HG03175 (cell line): Measurements from ENCODE around the gene RBM34.
"Not testable (repeated sequence)": the region's sequence is repeated elsewhere in the genome, so short reads cannot be mapped to it uniquely, and the experiment has no call there.

Experiments used
- ATAC-seq: cut with Tn5 transposase; IDR thresholded peaks from one replicate; pipeline ENCODE4 v1.9.1; 2021; ENCODE audit warnings: mild to moderate bottlenecking, moderate library complexity; ENCODE audit not compliant: unreplicated experiment

The RBM34 gene, protein sequence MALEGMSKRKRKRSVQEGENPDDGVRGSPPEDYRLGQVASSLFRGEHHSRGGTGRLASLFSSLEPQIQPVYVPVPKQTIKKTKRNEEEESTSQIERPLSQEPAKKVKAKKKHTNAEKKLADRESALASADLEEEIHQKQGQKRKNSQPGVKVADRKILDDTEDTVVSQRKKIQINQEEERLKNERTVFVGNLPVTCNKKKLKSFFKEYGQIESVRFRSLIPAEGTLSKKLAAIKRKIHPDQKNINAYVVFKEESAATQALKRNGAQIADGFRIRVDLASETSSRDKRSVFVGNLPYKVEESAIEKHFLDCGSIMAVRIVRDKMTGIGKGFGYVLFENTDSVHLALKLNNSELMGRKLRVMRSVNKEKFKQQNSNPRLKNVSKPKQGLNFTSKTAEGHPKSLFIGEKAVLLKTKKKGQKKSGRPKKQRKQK

DNA sequence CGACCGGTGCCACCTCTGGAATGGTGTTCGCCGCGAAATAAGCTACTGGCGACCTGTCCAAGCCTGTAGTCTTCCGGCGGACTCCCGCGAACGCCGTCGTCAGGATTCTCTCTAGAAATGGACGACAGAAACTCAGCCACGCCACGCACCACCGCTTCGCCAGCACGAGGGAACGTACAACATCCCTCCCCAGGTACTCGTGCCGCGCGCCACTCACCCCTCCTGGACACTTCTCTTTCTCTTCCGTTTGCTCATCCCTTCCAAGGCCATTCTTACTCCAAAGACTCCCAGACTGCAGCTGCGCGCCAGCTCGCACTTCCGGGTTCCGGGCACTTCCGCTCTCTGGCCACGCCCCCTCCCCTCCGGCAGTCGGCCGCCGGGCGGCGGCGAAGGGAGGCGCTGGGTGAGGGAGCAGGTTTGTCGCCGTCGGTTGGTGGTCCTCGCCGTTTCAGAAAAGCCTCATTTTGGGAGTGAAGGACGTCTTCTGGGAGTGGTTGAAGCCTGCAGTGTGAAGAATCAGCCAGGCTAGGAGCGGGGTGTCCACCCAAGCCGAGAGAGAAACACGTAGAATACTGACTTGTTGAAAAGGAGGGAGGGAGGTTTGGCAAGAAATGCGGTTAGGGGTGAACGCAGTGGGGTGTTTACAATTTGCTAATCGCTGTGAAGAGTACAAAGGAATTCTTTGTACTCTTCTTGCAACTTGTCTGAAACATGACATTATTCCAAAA lies at the start of gene RBM34:
TSS of gene RBM34 (minus strand) at position 294 of the 728 bp plus-strand sequence. CDS start at position 270, 24 bp downstream.
- peak; percentile 96 for ATAC-seq

DNA sequence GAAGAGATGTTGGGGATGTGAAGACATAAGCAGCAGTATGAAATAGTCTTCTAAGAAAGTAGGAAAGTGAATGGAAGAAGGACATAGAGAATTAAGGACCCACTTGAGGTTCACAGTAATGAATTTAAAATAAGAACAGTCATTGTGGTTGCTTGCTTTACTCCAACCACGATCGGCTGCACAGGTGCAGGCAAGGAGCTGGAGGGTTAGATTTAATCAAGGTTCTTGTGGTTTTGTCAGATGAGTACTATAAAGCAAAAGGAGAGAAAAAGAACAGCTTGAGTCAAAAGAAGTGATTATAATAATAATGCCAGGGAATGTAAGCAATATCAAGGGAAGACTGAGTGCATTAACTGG lies 46.1 kb upstream of the RBM34 start:
- no peak for ATAC-seq

DNA sequence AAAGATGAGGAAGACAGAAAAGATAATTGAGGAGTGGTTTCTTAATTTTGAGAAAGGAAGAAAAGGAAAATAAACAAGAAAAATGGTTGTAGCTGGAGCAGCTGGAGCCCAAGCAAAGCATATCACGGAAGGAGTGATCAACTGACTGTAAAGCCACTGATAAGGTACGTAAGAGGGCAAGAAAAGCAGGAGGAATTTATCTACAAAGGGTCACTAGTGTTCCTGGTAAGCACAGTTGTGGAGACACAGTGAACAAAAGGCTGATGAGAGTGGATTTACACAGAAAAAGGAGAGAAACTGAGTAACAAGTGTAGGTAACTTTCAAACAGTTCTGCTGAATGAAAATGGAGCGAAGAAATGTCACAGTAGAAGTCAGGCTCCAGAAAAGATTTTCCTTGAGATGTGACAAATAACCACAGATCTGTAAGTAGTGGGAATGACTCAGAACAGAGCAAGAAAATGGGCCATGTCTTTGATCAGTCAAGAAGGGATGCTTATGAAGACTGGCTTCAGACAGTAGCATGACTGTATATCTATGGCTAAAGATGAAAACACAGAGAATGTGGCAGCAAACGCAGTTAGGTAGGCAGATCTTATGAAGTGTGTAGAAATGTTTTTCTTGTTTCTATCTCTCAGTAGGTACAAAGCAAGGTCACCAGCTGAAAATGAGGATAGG lies 45.6 kb upstream of the RBM34 start:
- ATAC-seq, result no peak

DNA sequence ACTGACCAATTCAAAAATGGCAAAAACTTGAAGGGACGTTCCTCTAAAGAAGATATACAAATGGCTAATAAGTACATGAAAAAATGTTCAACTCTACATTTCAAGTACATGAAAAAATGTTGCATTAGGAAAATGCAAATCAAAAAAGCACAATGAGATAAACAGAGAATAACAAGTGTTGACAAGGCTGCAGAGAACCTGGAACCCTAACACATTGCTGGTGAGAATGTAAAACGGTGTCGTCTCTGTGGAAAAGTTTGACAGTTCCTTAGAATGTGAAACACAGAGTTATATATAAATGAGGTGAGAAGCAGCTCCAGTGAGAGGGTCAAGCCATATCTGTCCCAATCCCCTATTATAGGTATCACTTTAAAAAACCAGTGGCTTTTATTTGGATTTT lies 44.6 kb upstream of the RBM34 start:
- ATAC-seq, result no peak

DNA sequence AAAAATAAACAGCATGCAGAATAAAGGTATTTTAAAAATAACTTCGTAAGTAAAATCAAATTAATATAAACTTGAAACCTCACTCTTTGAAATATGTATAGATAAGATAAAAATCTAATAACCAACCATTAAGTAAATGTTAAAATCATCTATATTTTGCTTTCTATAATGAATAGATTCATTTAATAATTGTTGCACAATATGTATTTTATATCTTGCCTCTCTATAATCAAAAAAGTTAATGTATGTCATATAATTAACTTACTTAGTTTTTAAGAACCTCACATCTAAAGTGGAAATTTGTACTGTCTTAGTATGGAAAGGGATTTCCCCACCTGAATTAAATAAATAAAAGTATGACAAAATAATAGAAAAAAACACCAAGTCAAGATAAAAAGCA lies 42.4 kb upstream of the RBM34 start:
- ATAC-seq, result no peak

DNA sequence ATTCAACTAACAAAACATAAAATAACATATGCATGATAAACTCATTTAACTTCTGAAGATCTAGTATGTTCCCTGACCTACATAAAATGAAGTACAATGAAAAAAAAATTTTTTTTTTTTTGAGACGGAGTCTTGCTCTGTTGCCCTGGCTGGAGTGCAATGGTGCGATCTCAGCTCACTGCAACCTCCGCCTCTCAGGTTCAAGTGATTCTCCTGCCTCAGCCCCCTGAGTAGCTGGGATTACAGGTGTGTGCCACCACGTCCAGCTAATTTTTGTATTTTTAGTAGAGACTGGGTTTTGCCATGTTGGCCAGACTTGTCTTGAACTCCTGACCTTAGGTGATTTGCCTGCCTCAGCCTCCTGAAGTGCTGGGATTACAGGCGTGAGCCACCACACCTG lies 41.4 kb upstream of the RBM34 start:
- ATAC-seq, result not testable (repeated sequence)

DNA sequence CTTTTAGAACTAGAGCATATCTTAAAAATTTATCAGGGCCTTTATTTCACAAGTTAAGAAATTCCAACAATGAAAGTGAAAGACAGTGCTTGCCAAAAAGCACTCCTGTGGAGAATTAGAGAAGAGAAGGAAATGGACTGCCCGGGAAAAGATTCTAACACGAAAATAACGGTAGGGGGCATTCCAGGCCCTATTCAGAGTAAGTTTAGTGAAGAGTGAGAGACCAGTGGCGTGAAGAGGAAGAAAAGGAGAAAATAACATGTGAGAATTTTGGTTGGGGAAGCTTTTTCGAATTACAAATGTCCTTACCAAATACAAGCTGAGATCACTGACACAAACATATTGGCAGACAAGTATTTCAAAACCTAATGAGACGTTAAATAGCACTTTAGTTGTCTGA lies 38.4 kb upstream of the RBM34 start:
- no peak for ATAC-seq

DNA sequence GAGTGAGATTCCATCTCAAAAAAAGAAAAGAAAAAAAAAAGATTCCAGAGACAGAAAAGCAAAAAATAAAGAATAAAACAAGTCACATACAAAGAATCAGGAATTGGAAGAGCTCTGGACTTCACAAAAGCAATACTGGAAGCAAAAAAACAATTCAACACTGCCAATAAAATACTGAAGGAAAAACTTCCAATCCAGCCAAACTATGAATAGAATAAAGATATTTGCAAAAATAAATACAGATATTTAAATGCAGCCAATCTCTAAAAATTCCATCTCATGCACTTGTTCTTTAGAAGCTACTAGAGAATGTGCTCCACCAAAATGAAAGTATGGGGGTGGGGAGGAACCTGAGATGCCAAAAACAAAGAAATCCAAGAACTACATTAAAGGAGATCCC lies 29.4 kb upstream of the RBM34 start:
- no peak for ATAC-seq

DNA sequence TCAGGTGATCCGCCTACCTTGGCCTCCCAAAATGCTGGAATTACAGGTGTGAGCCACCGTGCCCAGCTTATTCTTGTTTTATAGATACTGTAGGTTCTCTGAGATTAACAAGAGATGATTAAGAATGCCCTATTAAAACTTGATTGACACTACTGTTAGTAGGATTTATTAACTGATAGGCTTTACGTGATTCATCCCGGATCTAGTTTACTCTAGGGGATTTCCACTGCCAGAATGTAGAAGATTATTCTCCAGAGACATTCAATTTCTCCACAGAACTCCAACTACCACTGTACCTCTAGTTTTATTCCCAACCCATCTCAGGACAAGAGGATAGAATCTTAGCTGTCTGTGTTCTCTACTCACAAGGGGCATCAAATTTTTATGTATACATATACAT lies 26.3 kb upstream of the RBM34 start:
- ATAC-seq, result no peak

DNA sequence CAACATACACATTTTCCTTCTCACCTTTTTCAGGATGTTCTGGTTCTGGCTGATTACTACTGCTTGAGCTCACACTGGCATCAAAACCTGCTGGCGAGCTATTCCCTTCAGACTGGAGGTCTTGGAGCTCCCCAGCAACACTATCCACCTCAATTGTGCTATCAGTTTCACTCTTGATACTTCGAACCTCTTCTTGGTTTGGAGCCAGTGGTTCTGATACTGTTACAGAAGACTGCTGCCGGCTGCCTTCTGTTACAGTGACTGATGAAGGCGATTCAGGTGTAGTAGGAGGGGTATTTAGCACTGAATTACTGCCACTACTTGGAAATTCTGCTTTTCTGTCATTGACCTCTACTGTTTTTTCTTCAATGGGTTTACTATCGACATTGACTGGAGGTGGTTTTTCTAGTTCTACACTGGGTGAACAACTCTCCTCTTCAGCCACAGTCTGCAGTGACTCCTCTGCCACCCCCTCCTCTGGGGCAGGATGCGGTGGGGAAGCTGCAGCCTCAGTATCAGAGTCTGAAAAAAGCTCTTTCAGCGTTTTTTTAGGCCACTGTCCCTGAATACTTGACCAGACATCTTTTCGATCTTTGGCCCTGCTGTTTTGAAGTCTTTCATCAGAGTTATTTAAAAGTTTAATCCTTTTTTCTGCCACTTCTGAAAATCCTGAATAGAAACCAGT lies 20.7 kb upstream of the RBM34 start:
- ATAC-seq, result no peak

DNA sequence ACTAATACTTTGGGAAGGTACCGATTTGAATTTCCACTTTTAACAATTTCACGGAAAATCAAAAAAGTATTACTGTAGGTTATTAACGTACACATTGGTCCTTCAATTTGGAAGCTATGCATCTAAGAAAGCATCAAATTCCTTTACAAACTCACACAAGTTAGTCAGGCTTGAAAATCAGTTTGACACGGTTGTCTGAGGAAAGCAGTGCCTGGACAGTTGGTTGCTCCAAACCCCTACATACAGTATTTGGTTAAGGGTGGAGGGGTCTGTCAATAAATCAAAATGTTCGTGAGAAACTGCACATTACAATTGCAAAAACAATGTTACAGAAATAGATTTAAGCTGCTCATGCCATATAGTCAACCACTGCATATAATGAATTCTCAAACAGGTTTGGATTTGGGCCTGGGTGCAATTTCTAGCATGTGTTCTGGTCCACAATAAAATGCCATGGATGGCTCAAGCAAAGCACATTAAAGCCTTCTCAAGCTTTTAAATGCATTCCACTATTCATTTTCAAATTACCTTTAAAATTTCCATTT lies 19.9 kb upstream of the RBM34 start:
- no peak for ATAC-seq

DNA sequence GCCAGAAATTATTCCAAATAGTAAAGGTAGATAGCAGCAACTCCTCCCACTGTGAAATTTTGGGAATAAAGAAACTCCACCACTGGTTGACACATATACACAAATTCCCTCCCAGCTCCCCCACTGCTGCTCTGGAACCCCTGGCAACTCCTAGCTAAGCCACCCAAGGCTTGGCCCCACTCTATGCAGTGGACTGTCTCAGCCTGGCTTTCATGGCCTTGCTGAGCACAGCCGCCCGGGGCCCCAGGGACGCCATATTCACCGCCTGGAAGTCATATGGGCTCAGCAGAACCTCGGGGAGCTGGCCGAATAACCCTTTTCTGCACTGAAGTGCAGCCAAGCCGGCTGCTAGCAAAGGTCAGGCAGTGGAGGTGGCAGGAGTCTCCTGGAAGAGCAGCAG lies 15.4 kb upstream of the RBM34 start:
- no peak for ATAC-seq

DNA sequence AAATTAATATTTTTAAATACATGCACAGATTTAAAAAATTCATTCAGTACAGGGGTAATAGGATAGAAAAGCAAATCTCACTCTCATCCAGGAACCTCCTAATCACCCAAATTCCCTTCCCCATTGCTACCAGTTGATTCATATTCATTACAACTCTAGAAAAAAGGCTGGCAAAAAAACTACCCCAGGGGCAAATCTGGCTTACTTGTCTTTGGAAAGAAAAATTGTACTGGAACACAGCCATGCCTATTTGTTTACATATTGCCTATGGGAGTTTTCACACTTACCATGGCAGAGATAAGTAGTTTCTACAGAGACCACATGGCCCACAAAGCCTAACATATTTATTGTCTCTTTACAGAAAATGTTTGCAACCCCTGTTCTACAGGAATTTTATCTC lies 8.9 kb upstream of the RBM34 start:
- ATAC-seq, result no peak

DNA sequence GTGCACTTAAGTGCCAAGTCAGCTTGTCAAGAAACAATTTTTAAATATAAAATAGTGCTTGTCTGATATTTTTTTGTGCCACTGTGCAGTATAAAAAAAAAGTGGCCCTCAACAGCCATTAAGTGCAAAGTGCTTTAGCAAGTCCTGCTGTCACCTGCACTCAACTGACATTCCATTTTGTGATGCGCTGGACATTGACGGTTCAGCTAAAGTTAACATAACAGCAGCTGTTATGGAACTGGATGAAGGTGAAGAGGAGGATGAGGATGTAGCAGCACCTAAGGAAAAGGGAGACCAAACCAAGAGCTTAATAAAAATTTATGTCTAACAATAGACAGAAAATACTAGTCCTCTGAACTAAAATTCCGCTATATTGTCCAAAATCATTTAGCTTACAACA lies 7.3 kb upstream of the RBM34 start:
- ATAC-seq, result no peak

DNA sequence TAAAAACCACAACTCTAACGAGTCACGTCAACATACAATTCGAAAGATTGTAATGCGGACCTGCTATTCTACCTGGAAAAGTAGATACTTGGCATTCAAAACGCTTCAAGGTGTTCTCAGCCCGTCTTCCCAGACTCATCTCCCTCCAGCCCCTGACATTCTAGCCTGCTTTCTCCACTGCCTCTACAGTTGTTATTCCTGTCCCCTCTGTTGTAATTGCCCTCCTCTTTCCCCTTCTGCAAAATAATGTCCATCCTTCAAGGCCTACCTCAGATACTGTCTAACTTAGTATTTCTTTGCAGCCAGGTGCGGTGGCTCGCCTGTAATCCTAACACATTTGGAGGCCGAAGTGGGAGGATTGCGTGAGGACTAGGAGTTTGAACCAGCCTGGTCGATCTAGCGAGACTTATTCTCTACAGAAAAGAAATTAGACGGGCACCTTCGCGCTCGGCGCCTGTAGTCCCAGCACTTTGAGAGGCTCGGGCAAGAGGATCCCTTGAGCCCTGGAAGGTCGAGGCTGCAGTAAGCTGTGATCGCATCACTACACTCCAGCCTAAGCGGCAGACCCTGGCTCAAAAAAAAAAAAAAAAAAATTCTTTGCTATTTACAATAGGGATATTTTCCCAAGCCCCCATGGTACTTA lies 756 bp upstream of the RBM34 start:
- no peak for ATAC-seq

DNA sequence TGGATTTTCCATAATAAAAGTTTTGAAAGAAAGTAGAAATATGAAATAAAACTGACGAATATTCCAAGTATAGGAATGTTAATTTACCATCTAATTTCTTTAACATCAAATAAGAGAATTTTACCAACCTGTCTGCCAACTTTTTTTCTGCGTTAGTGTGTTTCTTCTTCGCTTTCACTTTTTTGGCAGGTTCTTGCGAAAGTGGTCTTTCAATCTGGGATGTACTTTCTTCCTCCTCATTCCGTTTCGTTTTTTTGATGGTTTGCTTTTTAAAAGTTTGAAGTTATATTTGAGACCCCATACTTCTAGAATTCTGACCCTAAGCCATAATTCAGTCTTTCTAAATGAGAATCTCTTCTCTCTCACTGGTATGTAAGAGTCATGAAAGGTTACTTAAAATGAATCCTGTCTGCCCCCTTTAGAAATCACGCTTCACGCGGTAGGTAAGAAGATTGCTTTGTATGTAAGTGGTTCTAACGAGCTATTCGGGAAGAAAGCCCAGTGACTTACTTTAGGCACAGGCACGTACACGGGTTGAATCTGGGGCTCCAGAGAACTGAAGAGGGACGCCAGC lies 580 bp downstream of the RBM34 start:
- ATAC-seq, result peak; percentile 49

DNA sequence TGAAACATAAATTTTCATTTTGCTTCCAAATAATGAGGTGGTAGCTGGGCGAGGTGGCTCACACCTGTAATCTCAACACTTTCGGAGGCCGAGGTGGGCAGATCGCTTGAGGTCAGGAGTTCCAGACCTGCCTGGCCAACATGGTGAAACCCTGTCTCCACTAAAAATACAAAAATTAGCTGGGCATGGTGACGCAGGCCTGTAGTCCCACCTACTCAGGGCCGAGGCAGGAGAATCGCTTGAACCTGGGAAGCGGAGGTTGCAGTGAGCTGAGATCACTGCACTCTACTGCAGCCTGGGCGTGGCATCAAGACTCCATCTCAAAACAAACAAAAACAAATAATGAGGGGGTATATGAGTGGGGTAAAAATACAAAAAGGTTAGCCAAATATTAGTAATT lies 1.1 kb downstream of the RBM34 start:
- ATAC-seq, result not testable (repeated sequence)

DNA sequence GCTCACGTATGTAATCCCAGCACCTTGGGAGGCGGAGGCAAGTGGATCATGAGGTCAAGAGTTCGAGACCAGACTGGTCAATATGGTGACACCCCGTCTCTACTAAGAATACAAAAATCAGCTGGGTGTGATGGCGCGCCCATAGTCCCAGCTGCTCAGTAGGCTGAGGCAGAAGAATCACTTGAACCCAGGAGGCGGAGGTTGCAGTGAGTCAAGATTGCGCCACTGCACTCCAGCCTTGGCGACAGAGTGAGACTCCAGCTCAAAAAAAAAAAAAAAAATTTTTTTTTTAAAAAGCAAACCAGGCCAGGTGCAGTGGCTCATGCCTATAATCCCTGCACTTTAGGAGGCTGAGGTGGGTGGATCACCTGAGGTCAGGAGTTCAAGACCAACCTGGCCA lies 1.8 kb downstream of the RBM34 start:
- ATAC-seq, result not testable (repeated sequence)

DNA sequence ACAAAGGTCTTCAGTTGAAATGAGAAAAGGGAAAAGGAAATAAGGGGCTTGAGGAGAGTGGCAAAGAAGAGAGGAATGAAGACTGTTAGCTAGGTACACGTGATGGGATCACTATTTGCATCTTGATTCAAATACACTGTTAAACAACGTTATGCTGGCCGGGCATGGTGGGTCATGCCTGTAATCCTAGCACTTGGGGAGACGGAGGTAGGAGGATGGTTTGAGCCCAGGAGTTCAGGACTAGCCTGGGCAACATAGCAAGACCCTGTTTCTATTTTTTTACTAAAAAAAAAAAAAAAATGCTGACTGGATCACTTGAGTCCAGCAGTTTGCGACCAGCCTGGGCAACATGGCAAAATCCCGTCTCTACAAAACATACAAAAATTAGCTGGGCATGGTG lies 2.4 kb downstream of the RBM34 start:
- no peak for ATAC-seq

DNA sequence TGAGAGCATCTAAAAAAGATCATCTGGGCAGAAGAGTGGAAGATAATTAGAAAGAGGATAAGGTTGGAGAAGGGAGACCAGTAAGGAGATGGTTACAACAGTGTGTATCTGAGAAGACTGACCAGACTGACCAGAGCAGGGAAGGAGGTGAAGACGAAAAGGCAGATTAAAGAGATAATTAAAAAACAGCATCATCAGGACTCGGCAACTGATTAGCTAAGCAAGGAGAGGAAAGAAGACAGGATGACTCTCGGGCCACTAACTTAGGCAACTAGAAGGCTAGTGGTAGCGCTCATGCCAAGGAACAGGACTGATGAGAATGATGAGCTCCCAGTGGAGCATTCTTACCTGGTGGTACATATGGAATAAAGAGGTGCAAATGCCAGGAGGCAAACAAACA lies 3.9 kb downstream of the RBM34 start:
- ATAC-seq, result no peak
